Body of pancreas (tissue), 4 donors: ENCODE data around the gene DND1.

Experiments used
- POLR2A ChIP-seq, 3 donors: fragments of 450-650 bp; IDR thresholded peaks; one replicate each; pipeline ENCODE4 v1.6.1; 2016; ENCODE audit warnings: antibody characterized with exemption in 3 of 3, mild to moderate bottlenecking in 2 of 3
- TF ChIP-seq, protein P1 (sequence below), 7 experiments: fragments of 450-650 bp in 4 of 7; fragments of 200-600 bp in 3 of 7; sonication (generic) in 3 of 7; IDR thresholded peaks; one replicate each; pipeline ENCODE4 v1.5.1; 2016 to 2019; ENCODE audit warnings: antibody characterized with exemption in 7 of 7

DNA sequence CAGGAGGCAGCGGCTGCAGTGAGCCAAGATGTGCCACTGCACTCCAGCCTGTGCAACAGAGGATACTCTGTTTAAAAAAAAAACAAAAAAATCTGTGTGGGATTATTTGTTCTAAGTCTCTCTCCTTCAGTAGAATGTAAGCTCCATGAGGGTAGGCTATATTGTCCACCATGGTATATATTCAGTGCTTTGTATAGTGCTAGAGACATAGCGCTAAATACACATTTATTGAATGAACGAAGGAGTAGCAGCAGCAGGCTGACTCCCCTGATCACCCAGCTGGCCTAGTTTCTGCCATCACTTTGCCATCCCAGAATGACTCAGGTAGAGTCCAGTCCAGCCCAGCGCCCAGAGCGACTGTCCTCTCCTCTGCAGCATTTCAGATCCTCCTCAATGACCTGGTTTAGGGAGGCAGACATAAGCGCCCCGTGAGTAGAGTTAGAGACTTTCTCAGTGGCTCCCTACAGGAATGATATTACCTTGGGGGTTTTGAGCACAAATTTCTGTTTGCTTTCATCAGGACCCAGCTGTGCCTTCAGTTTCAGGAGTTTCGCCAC is 17.1 kb upstream of the DND1 start:
- TF ChIP-seq, protein P1, sequence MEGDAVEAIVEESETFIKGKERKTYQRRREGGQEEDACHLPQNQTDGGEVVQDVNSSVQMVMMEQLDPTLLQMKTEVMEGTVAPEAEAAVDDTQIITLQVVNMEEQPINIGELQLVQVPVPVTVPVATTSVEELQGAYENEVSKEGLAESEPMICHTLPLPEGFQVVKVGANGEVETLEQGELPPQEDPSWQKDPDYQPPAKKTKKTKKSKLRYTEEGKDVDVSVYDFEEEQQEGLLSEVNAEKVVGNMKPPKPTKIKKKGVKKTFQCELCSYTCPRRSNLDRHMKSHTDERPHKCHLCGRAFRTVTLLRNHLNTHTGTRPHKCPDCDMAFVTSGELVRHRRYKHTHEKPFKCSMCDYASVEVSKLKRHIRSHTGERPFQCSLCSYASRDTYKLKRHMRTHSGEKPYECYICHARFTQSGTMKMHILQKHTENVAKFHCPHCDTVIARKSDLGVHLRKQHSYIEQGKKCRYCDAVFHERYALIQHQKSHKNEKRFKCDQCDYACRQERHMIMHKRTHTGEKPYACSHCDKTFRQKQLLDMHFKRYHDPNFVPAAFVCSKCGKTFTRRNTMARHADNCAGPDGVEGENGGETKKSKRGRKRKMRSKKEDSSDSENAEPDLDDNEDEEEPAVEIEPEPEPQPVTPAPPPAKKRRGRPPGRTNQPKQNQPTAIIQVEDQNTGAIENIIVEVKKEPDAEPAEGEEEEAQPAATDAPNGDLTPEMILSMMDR (IDR thresholded peaks at IDR 0.05) = no peak
- no peak for TF ChIP-seq POLR2A (IDR thresholded peaks at IDR 0.05)
